H1 (cell line): ENCODE measurements around the gene CD200R1L. TPM values are rescaled to one million over a fixed set of nuclear protein-coding genes. Genes with fewer than 3 reads are reported as not detected.

Experiments
- CTCF ChIA-PET: fragments of 300-600 bp; sonication (Branson Sonifier 250); formaldehyde crosslinking; loops from one replicate; lab custom pipeline; 2021; ENCODE audit not compliant: partially characterized antibody; lab: Charles Lee
- POLR2A ChIA-PET: fragments of 300-600 bp; sonication (Branson Sonifier 250); formaldehyde crosslinking; loops from one replicate; lab custom pipeline; 2021; ENCODE audit warnings: inconsistent platforms; ENCODE audit not compliant: partially characterized antibody; lab: Charles Lee
- DNase-seq, 2 experiments: peaks; one replicate each; pipeline versions ENCODE4 v3.0.0 to v3.0.0-alpha.2; 2010 to 2022; ENCODE audit warnings: low spot score in 2 of 2, low read depth in 1 of 2, mixed read lengths in 1 of 2
- FAIRE-seq: peaks from 2 replicates; lab custom pipeline; 2011; peaks lifted over from hg19 to GRCh38; lab: Jason Lieb, UNC
- H2AFZ ChIP-seq: 2 replicates; pipeline ENCODE4 v1.8.1; 2012; ENCODE audit warnings: low read length, inconsistent platforms
- H2AK5ac ChIP-seq: 2 replicates; pipeline ENCODE4 v1.6.1; 2013; ENCODE audit warnings: low read depth, low read length
- H2BK120ac ChIP-seq: replicated peaks from 2 replicates; pipeline ENCODE3; 2013; ENCODE audit warnings: low read depth, low read length, inconsistent platforms
- H2BK12ac ChIP-seq: 2 replicates; pipeline ENCODE4 v1.6.1; 2013; ENCODE audit warnings: low read depth, low read length
- H2BK15ac ChIP-seq: 2 replicates; pipeline ENCODE4 v1.6.1; 2013; ENCODE audit warnings: low read length
- H2BK20ac ChIP-seq: 2 replicates; pipeline ENCODE4 v1.6.1; 2013; ENCODE audit warnings: low read length
- H2BK5ac ChIP-seq: 2 replicates; pipeline ENCODE4 v1.6.1; 2013; ENCODE audit warnings: low read depth, low read length
- H3K14ac ChIP-seq: 2 replicates; pipeline ENCODE4 v1.6.1; 2013; ENCODE audit warnings: inconsistent platforms; ENCODE audit not compliant: insufficient read length
- H3K18ac ChIP-seq: 2 replicates; pipeline ENCODE4 v1.6.1; 2013; ENCODE audit warnings: low read length; ENCODE audit errors: extremely low read depth
- H3K23ac ChIP-seq: 2 replicates; pipeline ENCODE4 v1.6.1; 2013; ENCODE audit warnings: inconsistent platforms; ENCODE audit not compliant: insufficient read length
- H3K23me2 ChIP-seq: 2 replicates; pipeline ENCODE4 v1.6.1; 2013; ENCODE audit warnings: low read depth, low read length
- H3K27ac ChIP-seq: 2 replicates; pipeline ENCODE4 v1.6.1; 2011; ENCODE audit warnings: low read depth, low read length, inconsistent platforms
- H3K27me3 ChIP-seq, 4 experiments: replicated peaks in 1 of 4; 1 replicate in 1 of 4; 2 replicates in 3 of 4; pipeline versions ENCODE4 v1.6.1 to v1.8.1; 2011 to 2013; ENCODE audit warnings: low read length in 3 of 4, mild to moderate bottlenecking in 3 of 4, inconsistent platforms in 2 of 4, mixed read lengths in 2 of 4, moderate library complexity in 1 of 4; ENCODE audit not compliant: control insufficient read depth in 3 of 4, insufficient read depth in 3 of 4; ENCODE audit errors: extremely low read depth in 1 of 4
- H3K36me3 ChIP-seq, 4 experiments: 2 replicates each; pipeline versions ENCODE4 v1.6.1 to v1.8.1; 2011 to 2013; ENCODE audit warnings: mild to moderate bottlenecking in 4 of 4, low read length in 3 of 4, moderate library complexity in 2 of 4, control low read depth in 1 of 4, inconsistent platforms in 1 of 4; ENCODE audit not compliant: insufficient read depth in 4 of 4, control insufficient read depth in 2 of 4
- H3K4ac ChIP-seq: replicated peaks from 2 replicates; pipeline ENCODE3; 2013; ENCODE audit warnings: low read length, low read depth, mixed read lengths, inconsistent platforms; ENCODE audit not compliant: insufficient read length
- H3K4me1 ChIP-seq, 4 experiments: replicated peaks in 1 of 4; 1 replicate in 1 of 4; 2 replicates in 3 of 4; pipeline versions ENCODE4 v1.6.1 to v1.8.1; 2011 to 2013; ENCODE audit warnings: low read length in 3 of 4, inconsistent platforms in 2 of 4, mixed read lengths in 1 of 4; ENCODE audit not compliant: insufficient read depth in 4 of 4, control insufficient read depth in 3 of 4
- H3K4me2 ChIP-seq, 2 experiments: 2 replicates each; pipeline versions ENCODE4 v1.6.1 to v1.8.1; 2011 to 2013; ENCODE audit warnings: low read depth in 2 of 2, low read length in 2 of 2, control low read depth in 1 of 2, inconsistent platforms in 1 of 2, mild to moderate bottlenecking in 1 of 2; ENCODE audit not compliant: insufficient read depth in 1 of 2
- H3K4me3 ChIP-seq, 4 experiments: fragments of 200-600, 300-600 bp in 1 of 4; sonication (generic), shearing (Covaris generic), sonication (Bioruptor Twin) in 1 of 4; 2 replicates each; pipeline versions ENCODE4 v1.5.1 to v1.8.1; 2011 to 2016; ENCODE audit warnings: low read length in 4 of 4, low read depth in 3 of 4, control low read depth in 2 of 4, inconsistent platforms in 2 of 4, mild to moderate bottlenecking in 2 of 4, mixed read lengths in 1 of 4, moderate library complexity in 1 of 4; ENCODE audit not compliant: insufficient read depth in 2 of 4; ENCODE audit errors: extremely low read depth in 1 of 4
- H3K56ac ChIP-seq: replicated peaks from 2 replicates; pipeline ENCODE3; 2013; ENCODE audit warnings: low read depth, mild to moderate bottlenecking, mixed read lengths, low read length, inconsistent platforms; ENCODE audit not compliant: insufficient read length
- H3K79me1 ChIP-seq: 2 replicates; pipeline ENCODE4 v1.6.1; 2013; ENCODE audit warnings: low read depth, low read length, control low read depth
- H3K79me2 ChIP-seq, 2 experiments: 2 replicates each; pipeline versions ENCODE4 v1.6.1 to v1.8.1; 2012 to 2013; ENCODE audit warnings: low read length in 2 of 2, mild to moderate bottlenecking in 2 of 2, inconsistent platforms in 1 of 2; ENCODE audit not compliant: insufficient read depth in 2 of 2, control insufficient read depth in 1 of 2
- H3K9ac ChIP-seq, 4 experiments: replicated peaks in 1 of 4; 1 replicate in 1 of 4; 2 replicates in 3 of 4; pipeline versions ENCODE4 v1.6.1 to v1.8.1; 2011 to 2013; ENCODE audit warnings: low read depth in 3 of 4, low read length in 3 of 4, control low read depth in 2 of 4, mild to moderate bottlenecking in 2 of 4, moderate library complexity in 2 of 4, inconsistent platforms in 1 of 4; ENCODE audit errors: extremely low read depth in 1 of 4
- H3K9me3 ChIP-seq, 2 experiments: 2 replicates each; pipeline versions ENCODE4 v1.6.1 to v1.8.1; 2012 to 2013; ENCODE audit warnings: mild to moderate bottlenecking in 2 of 2, moderate library complexity in 2 of 2, control low read depth in 1 of 2, inconsistent platforms in 1 of 2, low read depth in 1 of 2, low read length in 1 of 2, mixed read lengths in 1 of 2; ENCODE audit not compliant: insufficient read depth in 2 of 2
- H4K20me1 ChIP-seq, 2 experiments: replicated peaks in 1 of 2; 2 replicates each; pipeline versions ENCODE3 to v1.8.1; 2011 to 2013; ENCODE audit warnings: inconsistent platforms in 2 of 2, low read length in 2 of 2, mild to moderate bottlenecking in 1 of 2; ENCODE audit not compliant: insufficient read depth in 2 of 2, control insufficient read depth in 1 of 2
- H4K5ac ChIP-seq: 2 replicates; pipeline ENCODE4 v1.6.1; 2013; ENCODE audit warnings: low read length, low read depth, mixed read lengths, inconsistent platforms; ENCODE audit not compliant: insufficient read length
- H4K8ac ChIP-seq: 2 replicates; pipeline ENCODE4 v1.8.0; 2013; ENCODE audit warnings: mild to moderate bottlenecking, moderate library complexity, low read length, inconsistent platforms; ENCODE audit not compliant: insufficient read depth; ENCODE audit errors: extremely low read depth
- H4K91ac ChIP-seq: replicated peaks from 2 replicates; pipeline ENCODE3; 2013; ENCODE audit warnings: low read length, mixed read lengths, inconsistent platforms; ENCODE audit not compliant: insufficient read length
- HDAC6 ChIP-seq: IDR thresholded peaks from one replicate; pipeline ENCODE4 v1.7.1; 2012; ENCODE audit warnings: low read depth, mild to moderate bottlenecking, inconsistent platforms, low read length, moderate library complexity
- WGBS, 2 experiments: shearing (Covaris generic) in 1 of 2; methylation state at CpG; one replicate each; pipeline versions ENCODE4 v1.1.6 to v1.1.7; 2013 to 2015; ENCODE audit warnings: low lambda C conversion rate in 2 of 2, mixed read lengths in 2 of 2, inconsistent platforms in 1 of 2, low coverage in 1 of 2, missing lambda C conversion rate in 1 of 2; ENCODE audit not compliant: insufficient replicate concordance in 2 of 2, insufficient coverage in 1 of 2, insufficient read length in 1 of 2; ENCODE audit errors: extremely low coverage in 1 of 2, missing lambda C conversion rate in 1 of 2; 5-methylcytosine and 5-hydroxymethylcytosine counted together
- polyA plus RNA-seq, 7 experiments: library from polyadenylated mRNA; depleted of rRNA in 3 of 7; stranded (reverse) in 5 of 7; unstranded in 2 of 7; fragments of >200 nt in 5 of 7; fragments of 200-250 nt in 2 of 7; gene quantifications; 1 replicate in 5 of 7; 2 replicates in 1 of 7; 4 replicates in 1 of 7; pipeline versions ENCODE4 v1.2.1 to v1.2.3, GENCODE V29; 2011 to 2013; ENCODE audit warnings: missing spikeins in 2 of 7, mixed read lengths in 2 of 7
- total RNA-seq: library from RNA; stranded (reverse); fragmentation: NEBNext Ultra II Directional; extraction: Animal tissue kit (Norgen Biotek cat#: 25700); gene quantifications from 2 replicates; pipeline ENCODE4 v1.2.1, GENCODE V29; 2021

The CD200R1L gene
- total and polyA plus RNA-seq, 2 of the 8 experiments (the other 6 are each of a cell fraction or from before 2014, with no cell fraction given): not detected

DNA sequence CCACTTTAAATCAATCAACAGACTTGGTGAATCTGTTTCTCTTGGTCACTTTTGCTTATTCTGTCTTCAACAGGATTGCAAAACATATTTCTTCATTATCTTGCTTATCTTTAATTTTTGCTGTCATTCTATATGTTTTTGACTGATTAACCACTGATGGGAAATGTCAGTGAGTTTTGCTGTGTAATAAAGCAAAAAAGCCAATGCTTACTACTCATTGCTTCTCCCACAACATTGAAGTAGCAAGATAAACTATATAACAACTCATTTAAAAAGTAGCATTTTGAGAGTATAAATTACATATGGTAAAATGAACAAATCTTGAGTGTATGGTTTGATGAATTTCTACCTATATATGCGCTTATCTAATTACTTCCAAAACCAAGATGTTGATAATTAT, 892 bp downstream of the CD200R1L start:
- Histone ChIP-seq H3K14ac (no peak overlapping the region), H2BK20ac (no peak overlapping the region), H4K5ac (no peak overlapping the region), H3K36me3 (no peaks in the 10 kb centered on the region), H3K9ac (no peak overlapping the region), H4K20me1 (no peaks in the 10 kb centered on the region), H2BK120ac (no peak overlapping the region), H3K27ac (no peak overlapping the region), H3K27me3 (no peaks in the 10 kb centered on the region), H4K8ac (no peak overlapping the region), H3K4me2 (no peak overlapping the region), H2BK5ac (no peak overlapping the region), H2AFZ (no peak overlapping the region), H2BK15ac (no peak overlapping the region), H2AK5ac (no peak overlapping the region), H3K23ac (no peak overlapping the region), H3K56ac (no peak overlapping the region), H3K4ac (no peak overlapping the region), H3K23me2 (no peaks in the 10 kb centered on the region), H3K9me3 (0 out of 4 replicates have a peak, but pooled peaks cover 3 to 6% of the 10 kb centered on the region in 2 experiments), H3K18ac (no peak overlapping the region), H3K79me2 (no peaks in the 10 kb centered on the region), H3K4me1 (no peaks in the 10 kb centered on the region), H4K91ac (no peak overlapping the region), H3K79me1 (no peaks in the 10 kb centered on the region), H2BK12ac (no peak overlapping the region), H3K4me3 (no peak overlapping the region)
- 71% methylated on average over 1 of the region's 1 CpG; no CpG with 5 or more reads in 1 of the 2 experiments for WGBS, 2 experiments
- CTCF ChIA-PET: interaction anchor here (0.6 kb wide), 1 partner anchor 134 kb away, joined by 3 read pairs; no protein-coding TSS in a partner anchor
- DNase-seq (no peak), FAIRE-seq (no peak)
- POLR2A ChIA-PET: no interaction called here
- TF ChIP-seq HDAC6: no peak
